Ovary (tissue), 3 donors: ENCODE results near the gene MRPL48.

Experiments used
- EP300 ChIP-seq: sonication (generic); formaldehyde crosslinking; IDR thresholded peaks from one replicate; pipeline ENCODE4 v1.6.1; 2017; ENCODE audit warnings: antibody characterized with exemption
- POLR2A ChIP-seq: fragments of 450-650 bp; IDR thresholded peaks from one replicate; pipeline ENCODE4 v1.6.1; 2017; ENCODE audit warnings: antibody characterized with exemption, mild to moderate bottlenecking, moderate library complexity
- TF ChIP-seq, protein P1 (sequence below), 3 donors: fragments of 450-650 bp in 2 of 3; fragments of 200-600 bp in 1 of 3; IDR thresholded peaks; one replicate each; pipeline versions ENCODE4 v1.5.1 to v1.8.0; 2016 to 2022; ENCODE audit warnings: antibody characterized with exemption in 3 of 3, mild to moderate bottlenecking in 1 of 3
- donor health status: DM: no; HTN: no; CAD: no.

- TF ChIP-seq, protein P1, sequence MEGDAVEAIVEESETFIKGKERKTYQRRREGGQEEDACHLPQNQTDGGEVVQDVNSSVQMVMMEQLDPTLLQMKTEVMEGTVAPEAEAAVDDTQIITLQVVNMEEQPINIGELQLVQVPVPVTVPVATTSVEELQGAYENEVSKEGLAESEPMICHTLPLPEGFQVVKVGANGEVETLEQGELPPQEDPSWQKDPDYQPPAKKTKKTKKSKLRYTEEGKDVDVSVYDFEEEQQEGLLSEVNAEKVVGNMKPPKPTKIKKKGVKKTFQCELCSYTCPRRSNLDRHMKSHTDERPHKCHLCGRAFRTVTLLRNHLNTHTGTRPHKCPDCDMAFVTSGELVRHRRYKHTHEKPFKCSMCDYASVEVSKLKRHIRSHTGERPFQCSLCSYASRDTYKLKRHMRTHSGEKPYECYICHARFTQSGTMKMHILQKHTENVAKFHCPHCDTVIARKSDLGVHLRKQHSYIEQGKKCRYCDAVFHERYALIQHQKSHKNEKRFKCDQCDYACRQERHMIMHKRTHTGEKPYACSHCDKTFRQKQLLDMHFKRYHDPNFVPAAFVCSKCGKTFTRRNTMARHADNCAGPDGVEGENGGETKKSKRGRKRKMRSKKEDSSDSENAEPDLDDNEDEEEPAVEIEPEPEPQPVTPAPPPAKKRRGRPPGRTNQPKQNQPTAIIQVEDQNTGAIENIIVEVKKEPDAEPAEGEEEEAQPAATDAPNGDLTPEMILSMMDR (IDR thresholded peaks at IDR 0.05): no peak
- TF ChIP-seq EP300: no peak
- TF ChIP-seq POLR2A: no peak
Observed at GRCh38 chr11:73869332-73869949, 81.8 kb downstream of the MRPL48 start.
